Loucy (cell line): ENCODE results near the gene FALEC.

ENCODE experiments used
- CTCF ChIP-seq: fragments of 200-600 bp; sonication (generic); conservative IDR thresholded peaks from 2 replicates; pipeline ENCODE4 v1.5.1; 2014; ENCODE audit warnings: mild to moderate bottlenecking, antibody characterized with exemption, low read length
- EZH2phosphoT487 ChIP-seq: fragments of 200-600 bp; IDR thresholded peaks from 2 replicates; pipeline ENCODE4 v1.6.1; 2018; ENCODE audit warnings: antibody characterized with exemption, mild to moderate bottlenecking, moderate library complexity, borderline replicate concordance

GRCh38 chr1:150479927-150480352, 35.6 kb upstream of the FALEC start:
- TF ChIP-seq CTCF (no peak), EZH2phosphoT487 (no peak)
